NCI-H82 treated with DMSO at 0.1 percent for 48 hours (cell line): ENCODE measurements around the gene NR2C2AP.
A peak's percentile ranks its signal among the peaks of the same experiment; 100 is the strongest.
"Not testable (repeated sequence)": the region's sequence is repeated elsewhere in the genome, so short reads cannot be mapped to it uniquely, and the experiment has no call there.

Experiments used
- DNase-seq: peaks from one replicate; lab custom pipeline; 2025; ENCODE audit not compliant: unreplicated experiment; lab: John Stamatoyannopoulos, UW

NR2C2AP gene

GRCh38 chr19:19185853-19186740 lies 17.1 kb downstream of the NR2C2AP start:
- peak; percentile 38 for DNase-seq

GRCh38 chr19:19181488-19181998 lies 21.7 kb downstream of the NR2C2AP start:
- no peak for DNase-seq

- DNase-seq, result no peak
Measured at GRCh38 chr19:19179548-19180441, 23.4 kb downstream of the NR2C2AP start.

GRCh38 chr19:19176950-19177349 lies 26.3 kb downstream of the NR2C2AP start:
- no peak for DNase-seq

- not testable (repeated sequence) for DNase-seq
Measured at GRCh38 chr19:19173243-19173642, 30.0 kb downstream of the NR2C2AP start.

- DNase-seq, result no peak
Measured at GRCh38 chr19:19171821-19172532, 31.2 kb downstream of the NR2C2AP start.

GRCh38 chr19:19170873-19171672 lies 32.1 kb downstream of the NR2C2AP start:
- DNase-seq, result no peak

- DNase-seq, result peak; percentile 80
Measured at GRCh38 chr19:19170053-19170872, 33.0 kb downstream of the NR2C2AP start, which contains the start of gene MEF2B. Gene MEF2B, minus strand, starts transcription at chr19:19170263. Its CDS starts 19,528 bp downstream, at chr19:19150735.

GRCh38 chr19:19169236-19170052 lies 33.8 kb downstream of the NR2C2AP start:
- DNase-seq, result no peak

GRCh38 chr19:19167612-19168011 lies 35.6 kb downstream of the NR2C2AP start:
- no peak for DNase-seq

GRCh38 chr19:19165396-19165795 lies 37.8 kb downstream of the NR2C2AP start:
- DNase-seq, result no peak

GRCh38 chr19:19162495-19162894 lies 40.7 kb downstream of the NR2C2AP start:
- no peak for DNase-seq

GRCh38 chr19:19160461-19161035 lies 42.7 kb downstream of the NR2C2AP start:
- no peak for DNase-seq

- no peak for DNase-seq
Measured at GRCh38 chr19:19159534-19159933, 43.7 kb downstream of the NR2C2AP start.

- DNase-seq, result no peak
Measured at GRCh38 chr19:19157808-19158207, 45.4 kb downstream of the NR2C2AP start.

GRCh38 chr19:19155495-19156219 lies 47.6 kb downstream of the NR2C2AP start:
- DNase-seq, result no peak

GRCh38 chr19:19154768-19155494 lies 48.3 kb downstream of the NR2C2AP start:
- DNase-seq, result no peak
